Body of pancreas (tissue), 4 donors: Measurements from ENCODE around the gene GDPD2. TPM values are rescaled to one million over a fixed set of nuclear protein-coding genes. Genes with fewer than 3 reads are reported as not detected.

Experiments used
- ATAC-seq: fragments of 150-250 bp; one replicate; pipeline ENCODE4 v1.9.1; 2016
- DNase-seq, 4 donors: peaks; one replicate each; pipeline ENCODE4 v3.0.0-alpha.2; 2019
- H3K27ac ChIP-seq, 4 donors: fragments of 200-600 bp; sonication (generic); 1 replicate in 3 of 4; 2 replicates in 1 of 4; pipeline versions ENCODE4 v1.5.1 to v1.6.1; 2016 to 2019; ENCODE audit warnings: mild to moderate bottlenecking in 1 of 4, mixed read lengths in 1 of 4, moderate library complexity in 1 of 4
- H3K27me3 ChIP-seq, 2 donors: fragments of 200-600 bp; sonication (generic); one replicate each; pipeline ENCODE4 v1.6.0; 2016; ENCODE audit warnings: mild to moderate bottlenecking in 1 of 2
- H3K36me3 ChIP-seq, 2 donors: fragments of 200-600 bp; sonication (generic); replicated peaks in 1 of 2; 2 replicates each; pipeline ENCODE4 v1.5.1; 2016; ENCODE audit warnings: low read depth in 2 of 2; ENCODE audit not compliant: insufficient read depth in 1 of 2
- H3K4me1 ChIP-seq: fragments of 200-600 bp; sonication (generic); one replicate; pipeline ENCODE4 v1.6.0; 2016
- H3K4me3 ChIP-seq, 2 donors: fragments of 200-600 bp; sonication (generic); 1 replicate in 1 of 2; 2 replicates in 1 of 2; pipeline ENCODE4 v1.5.1; 2016 to 2019
- H3K9me3 ChIP-seq, 3 donors: fragments of 200-600 bp; sonication (generic); 1 replicate in 2 of 3; 2 replicates in 1 of 3; pipeline ENCODE4 v1.5.1; 2016
- CTCF ChIP-seq, 7 experiments: fragments of 450-650 bp in 4 of 7; fragments of 200-600 bp in 3 of 7; sonication (generic) in 3 of 7; IDR thresholded peaks; one replicate each; pipeline ENCODE4 v1.5.1; 2016 to 2019; ENCODE audit warnings: antibody characterized with exemption in 7 of 7
- POLR2A ChIP-seq, 3 donors: fragments of 450-650 bp; IDR thresholded peaks; one replicate each; pipeline ENCODE4 v1.6.1; 2016; ENCODE audit warnings: antibody characterized with exemption in 3 of 3, mild to moderate bottlenecking in 2 of 3
- WGBS, 2 donors: methylation state at CpG; one replicate each; pipeline ENCODE4 v1.1.5; 2017; 5-methylcytosine and 5-hydroxymethylcytosine counted together
- intact Hi-C: fragments of 100-400 bp; cut with DNase I; formaldehyde crosslinking; loops from one replicate; pipeline ENCODE4 v1.15.1; 2023
- total RNA-seq, 2 donors: library from RNA; depleted of rRNA; stranded (reverse); fragments of >200 nt; gene quantifications; one replicate each; pipeline ENCODE4 v1.1.0, GENCODE V29; 2016

GDPD2 gene
- total RNA-seq, 2 donors from 2014 or later: 0.26 TPM; not detected in 1

DNA sequence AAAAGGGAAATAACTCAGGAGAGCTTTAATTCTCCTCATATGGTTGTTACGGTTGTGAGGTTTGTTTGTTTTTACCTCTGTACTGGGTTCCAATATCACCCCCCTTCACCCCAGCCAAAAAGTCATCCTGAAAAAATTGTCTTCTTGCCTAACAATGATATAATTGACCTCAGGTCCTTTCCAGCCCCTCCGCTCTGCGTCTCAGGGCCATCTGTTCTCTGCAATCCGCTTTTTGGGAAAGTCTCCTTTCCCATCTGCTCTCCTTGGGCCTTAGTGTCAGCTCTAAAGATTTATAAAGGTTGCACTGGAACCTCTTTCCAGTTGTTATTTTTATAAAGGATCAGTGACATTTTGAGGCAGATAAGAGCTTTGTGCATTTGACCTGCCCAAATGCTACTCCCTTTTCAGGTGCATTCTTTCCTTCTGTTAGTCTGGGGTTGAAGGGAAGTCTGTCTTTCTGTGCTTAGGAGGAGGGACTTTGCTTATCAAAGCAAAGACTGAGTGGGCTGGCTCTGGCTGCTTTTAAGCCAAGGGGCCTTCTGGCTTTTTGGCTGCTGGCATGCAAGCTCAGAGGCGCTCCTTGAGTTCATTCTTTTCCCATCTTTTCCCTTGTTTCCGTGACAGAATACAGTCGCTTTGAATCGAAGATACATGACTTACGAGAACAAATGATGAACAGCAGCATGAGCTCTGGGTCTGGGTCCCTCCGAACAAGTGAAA lies 55.6 kb downstream of the GDPD2 start:
- intact Hi-C loops: no loop called here
- peak overlapping the region; percentile 55 to 92 (median 79) for H3K27ac ChIP-seq
- H3K27me3 ChIP-seq: no peaks in the 10 kb centered on the region
- TF ChIP-seq POLR2A (IDR thresholded peaks at IDR 0.05) (no peak), CTCF (IDR thresholded peaks at IDR 0.05) (no peak)
- DNase-seq: no peak
- no peaks in the 10 kb centered on the region for H3K36me3 ChIP-seq
- H3K4me1 ChIP-seq: peaks cover 80% of the 10 kb centered on the region
- ATAC-seq: no peak
- no peak overlapping the region for H3K4me3 ChIP-seq
- no peaks in the 10 kb centered on the region for H3K9me3 ChIP-seq
- WGBS, 2 donors: 29 to 47% methylated on average over 8 to 10 of the region's 10 CpGs

DNA sequence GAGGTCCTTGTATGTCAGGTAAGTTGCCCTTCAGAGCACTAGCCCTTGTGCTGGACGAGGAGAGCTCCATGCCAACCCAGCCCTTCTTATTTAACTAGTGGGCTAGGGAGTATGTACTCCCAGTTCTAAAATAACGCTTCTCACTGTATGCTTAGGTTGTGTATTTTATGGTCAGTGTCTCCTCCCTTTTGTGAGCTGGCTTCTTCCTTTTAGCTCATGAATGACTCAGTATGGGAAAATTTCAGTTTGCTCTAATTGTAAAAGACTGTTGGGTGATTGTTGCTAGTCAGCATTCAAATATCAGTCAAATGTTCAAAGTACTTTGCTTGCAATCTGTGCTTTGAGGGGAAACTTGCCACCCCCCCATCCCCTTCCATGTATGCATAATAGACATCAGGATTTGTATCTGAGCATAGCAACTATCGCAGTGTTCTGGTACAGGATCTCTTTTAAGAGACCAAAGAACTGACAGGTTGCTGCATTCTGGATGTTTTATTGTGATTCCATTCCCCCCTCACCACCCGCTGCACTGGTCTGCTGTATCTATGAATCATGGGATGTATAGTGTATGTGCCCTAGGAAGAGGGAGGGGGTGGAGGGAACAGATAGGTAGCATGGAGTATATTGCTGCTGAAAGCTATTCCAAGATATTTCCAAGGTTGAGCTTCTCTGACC lies 56.3 kb downstream of the GDPD2 start:
- peak; percentile 8 for ATAC-seq
- WGBS, 2 donors: 13 to 17% methylated on average over 3 of the region's 4 CpGs

DNA sequence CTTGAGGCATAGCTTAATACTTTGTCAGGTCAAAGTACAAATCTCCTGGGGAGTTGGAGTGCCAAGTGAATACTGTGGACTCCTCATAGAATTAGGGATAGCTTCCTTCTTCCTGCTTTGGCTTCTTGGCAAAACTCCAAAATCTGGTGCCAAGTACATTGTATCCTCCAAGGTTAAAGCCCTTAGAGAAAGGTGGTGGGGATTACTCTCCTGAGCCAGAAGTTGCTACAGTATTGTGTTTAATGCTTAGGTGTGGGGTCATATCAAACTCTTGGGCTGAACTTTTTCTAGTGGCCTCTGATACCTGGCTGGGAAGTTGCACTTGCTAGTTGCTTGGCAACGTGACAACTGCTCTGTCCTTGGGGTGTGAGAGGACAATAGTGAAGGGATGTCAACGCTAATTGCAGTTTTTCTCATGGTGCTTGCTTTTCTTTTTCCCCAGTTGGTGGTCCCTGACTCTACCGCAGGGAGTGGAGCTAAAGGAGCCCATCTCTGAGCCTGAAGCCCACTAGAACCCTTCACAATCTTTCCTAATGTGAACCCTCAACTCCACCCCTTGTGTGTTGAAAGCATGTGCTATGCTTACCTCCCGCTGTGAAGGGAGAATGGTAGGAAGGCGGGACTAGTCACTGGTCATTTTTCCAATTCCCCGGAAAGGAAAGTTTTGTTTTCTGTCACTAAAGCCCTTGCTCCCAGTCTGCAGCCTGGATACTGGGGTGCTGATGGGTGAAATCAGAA lies 57.0 kb downstream of the GDPD2 start:
- WGBS, 2 donors: 21% methylated on average over 6 of the region's 6 CpGs; no CpG with 5 or more reads in 1 of the 2 donors
- Histone ChIP-seq H3K9me3 (no peaks in the 10 kb centered on the region), H3K4me3 (no peak overlapping the region), H3K27me3 (no peaks in the 10 kb centered on the region), H3K36me3 (no peaks in the 10 kb centered on the region), H3K27ac (peak overlapping the region; percentile 55 to 92 (median 79)), H3K4me1 (peaks cover 83% of the 10 kb centered on the region)
- intact Hi-C loops: no loop called here
- ATAC-seq: peak; percentile 63
- peak; percentile 60 to 79 (median 75) for DNase-seq
- TF ChIP-seq POLR2A (IDR thresholded peaks at IDR 0.05): peak in 1 of 3 donors; percentile 18
- no peak for TF ChIP-seq CTCF (IDR thresholded peaks at IDR 0.05)

More for the DNA sequence above, 56.3 kb downstream of the GDPD2 start:
- no peak overlapping the region for H3K4me3 ChIP-seq
- no peaks in the 10 kb centered on the region for H3K9me3 ChIP-seq
- intact Hi-C loops: no loop called here
- H3K4me1 ChIP-seq: peaks cover 80% of the 10 kb centered on the region
- TF ChIP-seq POLR2A (IDR thresholded peaks at IDR 0.05) (peak in 1 of 3 donors; percentile 15), CTCF (IDR thresholded peaks at IDR 0.05) (no peak)
- DNase-seq: no peak
- peak overlapping the region; percentile 55 to 92 (median 79) for H3K27ac ChIP-seq
- no peaks in the 10 kb centered on the region for H3K36me3 ChIP-seq
- H3K27me3 ChIP-seq: no peaks in the 10 kb centered on the region

- DNase-seq: no peak
- no peaks in the 10 kb centered on the region for H3K36me3 ChIP-seq
- no peak for TF ChIP-seq CTCF (IDR thresholded peaks at IDR 0.05)
- TF ChIP-seq POLR2A (IDR thresholded peaks at IDR 0.05): no peak
- H3K4me1 ChIP-seq: peaks cover 88% of the 10 kb centered on the region
- peak overlapping the region; percentile 55 to 92 (median 79) for H3K27ac ChIP-seq
- 15 to 34% methylated on average over 6 to 9 of the region's 9 CpGs for WGBS, 2 donors
- H3K4me3 ChIP-seq: no peak overlapping the region
- intact Hi-C loops: no loop called here
- no peak for ATAC-seq
- no peaks in the 10 kb centered on the region for H3K27me3 ChIP-seq
- no peaks in the 10 kb centered on the region for H3K9me3 ChIP-seq
Measured at GRCh38 chrX:70480660-70481018, 57.5 kb downstream of the GDPD2 start.
